CD4-positive, alpha-beta memory T cell (primary cell): Measurements from ENCODE around the gene ITM2B. TPM values are rescaled to one million over a fixed set of nuclear protein-coding genes. Genes with fewer than 3 reads are reported as not detected.
"Not testable (repeated sequence)": the region's sequence is repeated elsewhere in the genome, so short reads cannot be mapped to it uniquely, and the experiment has no call there.

ENCODE experiments used
- CTCF ChIA-PET: fragments of 350-600 bp; sonication (Branson Sonifier 250); formaldehyde crosslinking; loops from one replicate; lab custom pipeline; 2021; ENCODE audit warnings: inconsistent platforms; ENCODE audit not compliant: partially characterized antibody; lab: Charles Lee
- POLR2A ChIA-PET: fragments of 350-600 bp; sonication (Branson Sonifier 250); formaldehyde crosslinking; loops from one replicate; lab custom pipeline; 2021; ENCODE audit not compliant: partially characterized antibody; lab: Charles Lee
- DNase-seq, 5 donors: peaks; one replicate each; pipeline versions ENCODE4 v3.0.0 to v3.0.0-alpha.2; 2020 to 2022; ENCODE audit warnings: mixed read lengths in 1 of 5
- H3K27ac ChIP-seq: one replicate; pipeline ENCODE4 v1.7.0; 2013; ENCODE audit warnings: low read depth, low read length
- H3K27me3 ChIP-seq: 2 replicates; pipeline ENCODE4 v1.7.0; 2013; ENCODE audit warnings: mild to moderate bottlenecking, low read length, moderate library complexity; ENCODE audit not compliant: insufficient read depth
- H3K36me3 ChIP-seq: 2 replicates; pipeline ENCODE4 v1.7.0; 2013; ENCODE audit warnings: mild to moderate bottlenecking, low read length, moderate library complexity; ENCODE audit not compliant: insufficient read depth
- H3K4me1 ChIP-seq: 2 replicates; pipeline ENCODE4 v1.7.0; 2013; ENCODE audit warnings: mild to moderate bottlenecking, low read length, moderate library complexity; ENCODE audit not compliant: insufficient read depth
- H3K4me3 ChIP-seq, 2 donors: one replicate each; pipeline ENCODE4 v1.7.0; 2013; ENCODE audit warnings: low read length in 2 of 2, mild to moderate bottlenecking in 1 of 2
- H3K9me3 ChIP-seq, 2 donors: one replicate each; pipeline ENCODE4 v1.7.0; 2013; ENCODE audit warnings: low read length in 2 of 2, control low read depth in 1 of 2; ENCODE audit not compliant: control insufficient read depth in 1 of 2
- H3K27ac Mint-ChIP-seq, 7 donors: one replicate each; pipeline ENCODE4 v1.8.0; 2020 to 2021; ENCODE audit warnings: mixed read lengths in 7 of 7, mild to moderate bottlenecking in 6 of 7, inconsistent platforms in 3 of 7, moderate library complexity in 3 of 7
- H3K27me3 Mint-ChIP-seq, 2 donors: one replicate each; pipeline ENCODE4 v1.8.0; 2020 to 2021; ENCODE audit warnings: mixed read lengths in 2 of 2
- H3K36me3 Mint-ChIP-seq, 2 donors: one replicate each; pipeline ENCODE4 v1.8.0; 2020 to 2021; ENCODE audit warnings: mixed read lengths in 2 of 2, inconsistent platforms in 1 of 2, mild to moderate bottlenecking in 1 of 2
- H3K4me1 Mint-ChIP-seq, 4 donors: one replicate each; pipeline ENCODE4 v1.8.0; 2020 to 2021; ENCODE audit warnings: mixed read lengths in 4 of 4, mild to moderate bottlenecking in 1 of 4
- H3K4me3 Mint-ChIP-seq, 8 donors: one replicate each; pipeline ENCODE4 v1.8.0; 2020 to 2021; ENCODE audit warnings: mixed read lengths in 8 of 8, mild to moderate bottlenecking in 7 of 8, moderate library complexity in 6 of 8, inconsistent platforms in 3 of 8
- H3K9me3 Mint-ChIP-seq, 8 donors: one replicate each; pipeline ENCODE4 v1.8.0; 2020 to 2021; ENCODE audit warnings: mixed read lengths in 8 of 8, mild to moderate bottlenecking in 5 of 8, inconsistent platforms in 3 of 8, moderate library complexity in 1 of 8
- intact Hi-C: fragments of 100-400 bp; cut with micrococcal nuclease; formaldehyde crosslinking; loops from one replicate; pipeline ENCODE4 v1.15.1; 2023
- polyA plus RNA-seq, 2 donors: library from polyadenylated mRNA; unstranded; fragments of 300-500 nt; fragmentation: Illumina TruSeq; gene quantifications; one replicate each; pipeline ENCODE4 v1.2.3, GENCODE V29; 2021
- total RNA-seq, 2 experiments: library from RNA; stranded (reverse); gene quantifications; one replicate each; pipeline ENCODE4 v1.2.3, GENCODE V29; 2021

The ITM2B gene
- total and polyA plus RNA-seq, 4 experiments from 2014 or later, result 653 to 1,558 (median 1,062) TPM

DNA sequence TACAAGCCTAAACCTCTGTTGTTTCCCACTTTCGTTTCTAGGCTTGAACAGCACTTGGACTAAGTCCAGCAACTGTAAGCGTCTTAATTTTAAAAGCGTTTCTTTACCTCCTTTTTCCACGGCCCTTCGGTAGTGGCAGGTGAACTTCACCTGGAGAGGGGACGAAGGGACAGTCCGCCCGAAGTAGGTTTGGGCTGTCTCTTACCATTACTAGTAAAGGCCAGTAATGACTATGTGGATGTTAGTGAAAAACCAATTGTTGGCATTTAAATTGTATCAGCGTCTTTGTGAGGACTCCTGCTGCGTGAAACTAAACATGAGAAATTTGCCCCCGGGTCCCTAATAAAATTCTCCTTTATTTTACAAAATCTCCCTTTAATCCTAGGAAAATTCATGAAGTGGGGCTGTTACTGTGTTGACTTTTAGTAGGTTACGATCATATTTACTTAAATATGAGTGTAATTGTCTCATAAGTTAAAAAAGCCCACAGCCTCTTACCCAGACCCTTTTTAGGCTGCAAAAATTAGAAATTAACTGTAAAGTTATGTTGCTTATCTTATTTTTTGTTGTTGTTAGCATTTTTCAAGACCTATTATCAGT lies 983 bp downstream of the ITM2B start:
- H3K4me1 Mint-ChIP-seq, result peaks cover 39 to 68% (median 47%) of the 10 kb centered on the region in 4 donors
- peaks cover 51% of the 10 kb centered on the region for H3K4me1 ChIP-seq
- ChIA-PET CTCF (interaction anchor here (1.0 to 3.5 kb wide), 11 partner anchors 10 to 139 kb away, joined by 3 to 47 read pairs (median 10); partner anchors contain the start of gene MED4), POLR2A (interaction anchor here (1.0 to 8.3 kb wide), 28 partner anchors 8 to 299 kb away, joined by 3 to 180 read pairs (median 8); partner anchors contain the start of genes MED4 and RCBTB2)
- H3K4me3 Mint-ChIP-seq, result peak overlapping the region; percentile 95 to 99 (median 98)
- peak overlapping the region; percentile 98 for H3K27ac ChIP-seq
- no peaks in the 10 kb centered on the region for H3K9me3 Mint-ChIP-seq
- H3K36me3 Mint-ChIP-seq, result peaks cover 26 to 43% of the 10 kb centered on the region in 2 donors
- DNase-seq, result no peak
- no peaks in the 10 kb centered on the region for H3K9me3 ChIP-seq
- H3K4me3 ChIP-seq, result peak overlapping the region; percentile 68 to 92
- peaks cover 9% of the 10 kb centered on the region for H3K36me3 ChIP-seq
- no peaks in the 10 kb centered on the region for H3K27me3 Mint-ChIP-seq
- intact Hi-C loops, result loop anchor here (1.0 to 2.0 kb wide), 9 partner anchors 13 to 535 kb away; partner anchors contain the start of genes RB1 and RCBTB2
- H3K27ac Mint-ChIP-seq, result peak overlapping the region; percentile 93 to 99 (median 98)
- no peaks in the 10 kb centered on the region for H3K27me3 ChIP-seq

DNA sequence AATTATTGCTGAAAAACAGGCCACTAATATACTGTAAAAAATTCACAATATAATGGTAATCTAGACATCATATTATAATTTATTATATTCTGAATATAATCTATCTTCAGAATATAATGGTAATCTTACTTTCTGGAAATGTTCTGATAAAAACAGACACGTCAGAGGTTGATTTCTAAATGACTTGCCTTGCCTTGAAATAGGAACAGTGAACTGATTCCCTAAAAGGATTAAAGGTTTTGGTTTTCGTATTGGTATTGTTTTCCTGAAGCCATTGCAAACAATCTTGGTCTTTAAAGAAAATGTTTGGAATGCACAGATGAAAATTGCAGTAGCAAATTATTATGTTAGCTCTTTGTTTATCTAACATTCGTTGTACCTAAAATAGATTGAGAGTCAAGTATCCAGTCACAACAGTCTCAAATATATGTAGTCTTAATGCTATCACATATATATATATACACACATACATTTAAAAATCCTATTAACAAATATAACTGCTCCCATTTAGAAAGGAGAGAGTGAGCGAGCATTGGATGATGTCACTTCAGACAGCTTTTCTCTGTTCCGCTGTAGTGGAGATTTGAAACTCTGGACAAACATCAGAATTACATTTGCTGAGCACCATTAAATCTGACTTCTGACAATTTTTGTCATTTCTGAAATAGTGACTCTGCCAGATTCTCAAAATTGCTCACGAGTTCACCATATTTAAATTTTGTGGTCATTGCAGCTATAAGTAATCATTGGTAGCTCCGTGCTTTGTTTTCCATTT lies 1.7 kb downstream of the ITM2B start:
- DNase-seq, result no peak

DNA sequence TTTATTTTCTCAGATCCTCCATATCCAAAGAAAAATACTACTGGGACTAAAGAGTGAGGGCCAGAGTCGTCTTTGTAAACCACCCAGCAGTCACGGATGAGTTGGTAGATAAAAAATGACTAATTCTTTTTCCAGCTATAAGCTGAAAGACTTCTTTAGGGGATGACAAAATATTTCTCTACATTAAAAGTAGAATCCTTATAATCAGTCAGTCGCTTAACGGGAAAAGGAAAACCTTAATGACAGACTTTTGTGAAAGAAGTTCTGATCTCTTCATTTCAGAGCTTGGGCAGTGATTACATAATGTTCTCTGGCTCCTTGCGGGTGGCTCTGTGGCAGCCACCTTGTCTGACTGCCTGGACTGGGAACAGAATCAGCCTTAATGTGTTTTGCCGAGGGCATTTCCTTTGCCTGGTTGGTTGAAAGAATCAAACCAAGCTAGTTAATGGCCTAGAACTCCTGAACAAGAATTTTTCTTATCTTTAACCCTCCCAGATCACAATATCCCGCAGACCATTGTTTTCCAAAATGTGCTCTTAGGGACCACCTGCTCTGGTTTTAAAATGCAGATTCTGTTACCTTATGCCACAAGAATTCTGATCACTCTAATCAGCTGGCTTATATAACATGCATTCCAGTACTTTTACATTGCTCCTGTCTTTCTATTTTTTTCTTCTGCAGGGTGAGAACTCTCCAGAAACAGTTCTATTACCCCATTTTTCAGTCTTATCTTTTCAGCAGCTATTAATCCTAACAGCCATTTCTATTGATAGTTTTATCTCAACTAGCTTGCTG lies 2.5 kb downstream of the ITM2B start:
- H3K4me3 Mint-ChIP-seq, result peak overlapping the region; percentile 84 to 99 (median 96)
- Histone ChIP-seq H3K36me3 (peaks cover 13% of the 10 kb centered on the region), H3K4me1 (peaks cover 67% of the 10 kb centered on the region), H3K4me3 (peak overlapping the region; percentile 41 to 63), H3K27ac (peak overlapping the region; percentile 55), H3K9me3 (no peaks in the 10 kb centered on the region), H3K27me3 (no peaks in the 10 kb centered on the region)
- ChIA-PET POLR2A (interaction anchor here (0.6 to 8.3 kb wide), 13 partner anchors 8 to 141 kb away, joined by 3 to 92 read pairs (median 6); partner anchors contain the start of gene MED4), CTCF (interaction anchor here (0.6 to 3.5 kb wide), 12 partner anchors 8 to 1368 kb away, joined by 3 to 41 read pairs (median 6); partner anchors contain the start of gene MED4)
- intact Hi-C loops, result no loop called here
- peak overlapping the region; percentile 89 to 99 (median 96) for H3K27ac Mint-ChIP-seq
- peak in 2 of 5 donors; percentile 14 to 18 for DNase-seq
- no peaks in the 10 kb centered on the region for H3K27me3 Mint-ChIP-seq
- peaks cover 30 to 48% of the 10 kb centered on the region in 2 donors for H3K36me3 Mint-ChIP-seq
- no peaks in the 10 kb centered on the region for H3K9me3 Mint-ChIP-seq
- peaks cover 41 to 77% (median 55%) of the 10 kb centered on the region in 4 donors for H3K4me1 Mint-ChIP-seq

More for the DNA sequence above, 1.7 kb downstream of the ITM2B start:
- peaks cover 26 to 43% of the 10 kb centered on the region in 2 donors for H3K36me3 Mint-ChIP-seq
- H3K4me1 Mint-ChIP-seq, result peaks cover 39 to 71% (median 50%) of the 10 kb centered on the region in 4 donors
- H3K4me3 Mint-ChIP-seq, result peak overlapping the region; percentile 95 to 99 (median 98)
- Histone ChIP-seq H3K27me3 (no peaks in the 10 kb centered on the region), H3K36me3 (peaks cover 13% of the 10 kb centered on the region), H3K9me3 (no peaks in the 10 kb centered on the region), H3K27ac (peak overlapping the region; percentile 98), H3K4me3 (peak overlapping the region; percentile 63 to 68), H3K4me1 (peaks cover 59% of the 10 kb centered on the region)
- intact Hi-C loops, result no loop called here
- CTCF ChIA-PET, result interaction anchor here (0.8 to 3.5 kb wide), 9 partner anchors 9 to 140 kb away, joined by 3 to 41 read pairs (median 6); partner anchors contain the start of gene MED4
- H3K27me3 Mint-ChIP-seq, result no peaks in the 10 kb centered on the region
- H3K9me3 Mint-ChIP-seq, result no peaks in the 10 kb centered on the region
- H3K27ac Mint-ChIP-seq, result peak overlapping the region; percentile 89 to 99 (median 98)
- POLR2A ChIA-PET, result interaction anchor here (0.6 to 8.3 kb wide), 13 partner anchors 9 to 140 kb away, joined by 3 to 92 read pairs (median 6); partner anchors contain the start of gene MED4

DNA sequence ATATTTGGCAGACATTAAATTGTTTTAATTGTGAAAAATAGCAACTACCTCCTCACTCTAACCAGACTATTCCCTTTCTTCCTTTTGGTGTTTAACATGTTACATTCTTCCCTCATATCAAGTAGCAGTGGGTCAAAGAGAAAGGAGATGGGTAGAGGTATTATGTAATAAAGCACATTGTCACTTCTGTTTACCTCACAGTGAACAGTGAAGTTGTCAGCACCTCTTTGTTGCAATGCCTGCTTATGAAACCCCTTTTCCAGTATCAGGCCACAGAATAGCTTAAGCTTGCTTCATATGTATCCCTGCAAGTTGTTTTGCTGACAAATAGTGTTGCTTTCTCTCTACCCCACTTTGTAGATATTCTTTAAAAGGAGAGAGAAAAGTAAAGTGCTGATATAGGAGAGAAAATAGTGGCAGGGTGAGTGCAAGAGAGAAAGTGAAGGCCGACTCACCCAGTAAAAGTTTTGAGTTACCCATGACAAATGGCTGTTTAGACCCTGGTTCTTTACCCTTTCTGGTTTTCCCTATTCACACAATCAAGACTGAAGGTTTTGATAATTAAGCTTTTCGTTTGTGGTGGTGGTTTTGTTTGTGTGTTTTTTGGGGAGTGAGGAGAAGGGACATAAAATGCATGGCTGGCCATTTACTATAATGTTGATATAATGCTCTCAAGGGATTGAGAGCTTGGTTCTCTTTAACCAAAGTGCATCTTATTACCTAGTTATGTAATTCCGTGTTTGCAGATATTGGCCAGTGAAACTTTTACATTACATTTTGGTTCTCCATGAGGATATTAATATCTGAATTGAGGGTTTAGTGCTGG lies 3.7 kb downstream of the ITM2B start:
- H3K4me3 Mint-ChIP-seq, result peak overlapping the region; percentile 84 to 99 (median 96)
- peaks cover 78% of the 10 kb centered on the region for H3K4me1 ChIP-seq
- ChIA-PET POLR2A (interaction anchor here (0.6 to 8.3 kb wide), 8 partner anchors 7 to 124 kb away, joined by 3 to 92 read pairs (median 12); no protein-coding TSS in a partner anchor), CTCF (interaction anchor here (1.0 to 3.5 kb wide), 8 partner anchors 14 to 343 kb away, joined by 3 to 41 read pairs (median 8); partner anchors contain the start of gene MED4)
- intact Hi-C loops, result no loop called here
- no peaks in the 10 kb centered on the region for H3K9me3 ChIP-seq
- peaks cover 13% of the 10 kb centered on the region for H3K36me3 ChIP-seq
- H3K27ac Mint-ChIP-seq, result peak overlapping the region; percentile 60 to 99 (median 96)
- no peaks in the 10 kb centered on the region for H3K9me3 Mint-ChIP-seq
- DNase-seq, result no peak
- peaks cover 35 to 59% of the 10 kb centered on the region in 2 donors for H3K36me3 Mint-ChIP-seq
- H3K27me3 Mint-ChIP-seq, result no peaks in the 10 kb centered on the region
- H3K4me1 Mint-ChIP-seq, result peaks cover 47 to 82% (median 59%) of the 10 kb centered on the region in 4 donors
- H3K27ac ChIP-seq, result peak overlapping the region; percentile 55
- H3K27me3 ChIP-seq, result no peaks in the 10 kb centered on the region
- H3K4me3 ChIP-seq, result peak overlapping the region; percentile 22 to 41

DNA sequence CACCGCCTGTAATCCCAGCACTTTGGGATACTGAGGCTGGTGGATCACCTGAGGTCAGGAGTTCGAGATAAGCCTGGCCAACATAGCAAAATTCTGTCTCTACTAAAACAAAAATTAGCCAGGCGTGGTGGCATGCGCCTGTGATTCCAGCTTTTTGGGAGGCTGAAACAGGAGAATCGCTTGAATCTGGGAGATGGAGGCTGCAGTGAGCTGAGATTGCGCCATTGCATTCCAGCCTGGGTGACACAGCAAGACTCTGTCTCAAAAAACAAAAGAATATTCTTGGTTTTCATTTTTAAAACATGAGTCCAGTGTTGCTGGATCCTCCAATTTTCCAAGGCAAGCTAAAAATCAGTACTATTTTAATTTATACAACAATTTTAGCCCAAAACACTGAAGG lies 6.4 kb downstream of the ITM2B start:
- H3K4me3 ChIP-seq, H3K9me3 ChIP-seq, DNase-seq, H3K27me3 ChIP-seq, H3K27me3 Mint-ChIP-seq, H3K9me3 Mint-ChIP-seq, H3K27ac ChIP-seq, intact Hi-C loops: not testable (repeated sequence)
- Mint-ChIP-seq H3K36me3 (peaks cover 39 to 61% of the 10 kb centered on the region in 2 donors), H3K4me1 (peaks cover 56 to 83% (median 65%) of the 10 kb centered on the region in 4 donors), H3K4me3 (peak overlapping the region in 2 of 8 donors; percentile 26 to 46), H3K27ac (peak overlapping the region in 5 of 7 donors; percentile 19 to 68 (median 57))
- ChIA-PET POLR2A (interaction anchor here (0.8 to 8.3 kb wide), 11 partner anchors 8 to 145 kb away, joined by 3 to 92 read pairs (median 6); partner anchors contain the start of gene MED4), CTCF (interaction anchor here (1.1 to 2.2 kb wide), 4 partner anchors 16 to 343 kb away, joined by 3 to 16 read pairs (median 4); no protein-coding TSS in a partner anchor)
- peaks cover 94% of the 10 kb centered on the region for H3K4me1 ChIP-seq
- peaks cover 13% of the 10 kb centered on the region for H3K36me3 ChIP-seq
